ENCODE results near the gene AWAT2. TPM values are rescaled to one million over a fixed set of nuclear protein-coding genes. Genes with fewer than 3 reads are reported as not detected.

The AWAT2 gene
- total RNA-seq, 1 experiment from 2014 or later, result not detected

- H3K4me3 ChIP-seq, result no peak overlapping the region
- H3K27me3 ChIP-seq (ENCODE audit: insufficient read depth, low read depth), result peaks cover 28% of the 10 kb centered on the region; the same call in 1 of the 2 replicates
- no peaks in the 10 kb centered on the region for H3F3A ChIP-seq (ENCODE audit: insufficient read depth, low read depth)
- H3K36me3 ChIP-seq (ENCODE audit: low read depth), result no peaks in the 10 kb centered on the region
- H2AFZ ChIP-seq, result no peak overlapping the region
- no peak overlapping the region for H3K27ac ChIP-seq
- no peaks in the 10 kb centered on the region for H3K9me3 ChIP-seq (ENCODE audit: insufficient read depth, low read depth)
- ChIA-PET CTCF (no interaction called here), POLR2A (ENCODE audit: unreplicated experiment) (no interaction called here)
- no peaks in the 10 kb centered on the region for H3K79me2 ChIP-seq (ENCODE audit: low read depth)
- no peaks in the 10 kb centered on the region for H4K20me1 ChIP-seq (ENCODE audit: insufficient read depth)
- TF ChIP-seq CTCF (conservative IDR thresholded peaks at IDR 0.05) (no peak), EZH2 (IDR thresholded peaks at IDR 0.05; ENCODE audit: low read depth) (no peak)
- no TSS peak for BruUV-seq (replicated peaks)
- no peak overlapping the region for H3K4me2 ChIP-seq
- intact Hi-C loops (cut with micrococcal nuclease; ENCODE audit: unreplicated experiment), result no loop called here
- DNase-seq, result no peak
- no peaks in the 10 kb centered on the region for H3K4me1 ChIP-seq (replicated peaks; ENCODE audit: insufficient read depth)
- H3K9me2 ChIP-seq (ENCODE audit: insufficient read depth), result no peaks in the 10 kb centered on the region
Measured at GRCh38 chrX:70079297-70079696, 29.6 kb upstream of the AWAT2 start.

GRCh38 chrX:70066646-70067045 lies 16.9 kb upstream of the AWAT2 start:
- H3K9me3 ChIP-seq (ENCODE audit: insufficient read depth, low read depth), result no peaks in the 10 kb centered on the region
- TF ChIP-seq CTCF (conservative IDR thresholded peaks at IDR 0.05) (no peak), EZH2 (IDR thresholded peaks at IDR 0.05; ENCODE audit: low read depth) (no peak)
- peaks cover 24% of the 10 kb centered on the region; the same call in 1 of the 2 replicates for H3K27me3 ChIP-seq (ENCODE audit: insufficient read depth, low read depth)
- H3F3A ChIP-seq (ENCODE audit: insufficient read depth, low read depth), result no peaks in the 10 kb centered on the region
- H3K79me2 ChIP-seq (ENCODE audit: low read depth), result no peaks in the 10 kb centered on the region
- H3K36me3 ChIP-seq (ENCODE audit: low read depth), result no peaks in the 10 kb centered on the region
- no TSS peak for BruUV-seq (replicated peaks)
- H3K4me2 ChIP-seq, result no peak overlapping the region
- intact Hi-C loops (cut with micrococcal nuclease; ENCODE audit: unreplicated experiment), result no loop called here
- CTCF ChIA-PET, result no interaction called here
- H3K9me2 ChIP-seq (ENCODE audit: insufficient read depth), result no peaks in the 10 kb centered on the region
- H3K4me3 ChIP-seq, result no peak overlapping the region
- no peak overlapping the region for H2AFZ ChIP-seq
- H4K20me1 ChIP-seq (ENCODE audit: insufficient read depth), result no peaks in the 10 kb centered on the region
- no peak for DNase-seq
- POLR2A ChIA-PET (ENCODE audit: unreplicated experiment), result no interaction called here
- no peak overlapping the region for H3K27ac ChIP-seq
- H3K4me1 ChIP-seq (replicated peaks; ENCODE audit: insufficient read depth), result no peaks in the 10 kb centered on the region

GRCh38 chrX:70062961-70063550 lies 13.3 kb upstream of the AWAT2 start:
- Histone ChIP-seq H3K4me1 (replicated peaks; ENCODE audit: insufficient read depth) (no peaks in the 10 kb centered on the region), H3K9me2 (ENCODE audit: insufficient read depth) (no peaks in the 10 kb centered on the region), H2AFZ (no peak overlapping the region), H3K27me3 (ENCODE audit: insufficient read depth, low read depth) (0 out of 2 replicates have a peak, but pooled peaks cover 7% of the 10 kb centered on the region), H3K4me2 (no peak overlapping the region), H3K9me3 (ENCODE audit: insufficient read depth, low read depth) (no peaks in the 10 kb centered on the region), H3K79me2 (ENCODE audit: low read depth) (no peaks in the 10 kb centered on the region), H3K36me3 (ENCODE audit: low read depth) (no peaks in the 10 kb centered on the region), H3K4me3 (no peak overlapping the region), H3K27ac (no peak overlapping the region), H4K20me1 (ENCODE audit: insufficient read depth) (no peaks in the 10 kb centered on the region), H3F3A (ENCODE audit: insufficient read depth, low read depth) (no peaks in the 10 kb centered on the region)
- CTCF ChIA-PET, result no interaction called here
- POLR2A ChIA-PET (ENCODE audit: unreplicated experiment), result no interaction called here
- TF ChIP-seq CTCF (conservative IDR thresholded peaks at IDR 0.05), result no peak
- TF ChIP-seq EZH2 (IDR thresholded peaks at IDR 0.05; ENCODE audit: low read depth), result no peak
- BruUV-seq (replicated peaks), result no TSS peak
- DNase-seq, result no peak
- intact Hi-C loops (cut with micrococcal nuclease; ENCODE audit: unreplicated experiment), result no loop called here
